ENCODE data around the gene CASTOR1.
A peak's percentile ranks its signal among the peaks of the same experiment; 100 is the strongest.

The CASTOR1 gene

DNA sequence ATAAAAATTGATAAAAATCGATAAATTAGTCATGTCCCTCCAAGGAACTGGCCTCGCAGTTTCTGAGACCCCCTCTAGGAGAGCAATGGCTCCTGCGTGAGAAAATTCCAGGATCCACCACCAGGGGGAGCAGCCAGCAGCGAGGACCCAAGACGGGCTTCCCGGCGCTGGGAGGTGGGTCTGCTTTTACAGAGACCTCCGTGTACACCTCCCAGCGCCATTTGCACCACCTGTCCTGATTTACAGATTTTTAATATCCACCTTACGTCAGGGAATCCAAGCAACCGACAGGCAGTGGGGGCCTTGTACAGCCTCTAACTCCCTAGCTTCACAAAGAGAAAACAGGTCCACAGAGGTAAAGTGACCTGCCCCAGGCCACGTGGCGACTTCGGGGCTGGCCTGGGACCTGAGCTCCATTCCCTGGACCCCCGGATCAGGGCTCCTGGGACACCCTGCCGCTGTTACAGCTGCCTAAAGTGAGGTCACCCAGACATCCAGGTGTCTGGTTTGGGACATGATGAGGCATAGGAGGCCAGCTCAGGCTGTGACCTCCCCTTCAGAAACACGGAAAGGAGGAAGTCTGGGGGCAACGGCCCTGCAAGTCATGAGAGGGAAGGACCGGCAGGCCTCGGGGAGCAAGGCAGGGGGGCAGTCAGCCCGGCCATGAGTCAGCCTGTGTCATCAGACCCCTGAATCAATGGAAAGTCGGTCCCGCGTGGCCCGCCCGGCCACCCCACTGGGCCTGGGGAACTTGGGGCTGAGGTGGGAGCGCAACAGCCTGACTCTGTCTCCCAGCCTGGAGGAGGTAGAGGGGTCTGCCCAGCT lies 26.2 kb downstream of the CASTOR1 start:
- DNase-seq (ENCODE audit: low spot score), result no peak

GRCh38 chr22:30262112-30262511 lies 27.2 kb downstream of the CASTOR1 start:
- no peak for DNase-seq (ENCODE audit: low spot score)

DNA sequence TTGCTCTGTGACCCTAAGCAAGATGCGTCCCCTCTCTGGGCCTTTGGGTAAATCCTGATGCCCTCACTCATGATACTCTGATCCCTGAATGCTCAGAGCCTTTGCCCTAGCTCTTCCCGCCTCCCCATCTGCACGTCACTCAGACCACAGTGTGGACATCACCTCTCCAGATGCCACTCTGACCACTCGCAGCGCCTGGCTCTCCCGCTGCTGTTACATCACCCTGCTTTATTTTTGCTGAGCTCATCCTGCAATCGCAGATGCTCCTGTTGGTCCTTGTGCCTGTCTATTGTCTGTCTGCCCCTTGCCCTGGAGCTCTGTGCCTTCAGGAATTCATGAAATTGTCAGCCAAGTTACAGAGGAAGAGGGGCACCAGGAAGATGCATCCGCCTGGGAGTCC lies 28.2 kb downstream of the CASTOR1 start:
- DNase-seq (ENCODE audit: low spot score), result no peak

- DNase-seq (ENCODE audit: low spot score), result no peak
Observed at GRCh38 chr22:30260682-30261081, 28.6 kb downstream of the CASTOR1 start.

GRCh38 chr22:30260276-30260675 lies 29.0 kb downstream of the CASTOR1 start:
- DNase-seq (ENCODE audit: low spot score), result no peak

- DNase-seq (ENCODE audit: low spot score), result no peak
Observed at GRCh38 chr22:30254314-30254713, 35.0 kb downstream of the CASTOR1 start.

GRCh38 chr22:30253205-30253852 lies 36.0 kb downstream of the CASTOR1 start:
- no peak for DNase-seq (ENCODE audit: low spot score)

DNA sequence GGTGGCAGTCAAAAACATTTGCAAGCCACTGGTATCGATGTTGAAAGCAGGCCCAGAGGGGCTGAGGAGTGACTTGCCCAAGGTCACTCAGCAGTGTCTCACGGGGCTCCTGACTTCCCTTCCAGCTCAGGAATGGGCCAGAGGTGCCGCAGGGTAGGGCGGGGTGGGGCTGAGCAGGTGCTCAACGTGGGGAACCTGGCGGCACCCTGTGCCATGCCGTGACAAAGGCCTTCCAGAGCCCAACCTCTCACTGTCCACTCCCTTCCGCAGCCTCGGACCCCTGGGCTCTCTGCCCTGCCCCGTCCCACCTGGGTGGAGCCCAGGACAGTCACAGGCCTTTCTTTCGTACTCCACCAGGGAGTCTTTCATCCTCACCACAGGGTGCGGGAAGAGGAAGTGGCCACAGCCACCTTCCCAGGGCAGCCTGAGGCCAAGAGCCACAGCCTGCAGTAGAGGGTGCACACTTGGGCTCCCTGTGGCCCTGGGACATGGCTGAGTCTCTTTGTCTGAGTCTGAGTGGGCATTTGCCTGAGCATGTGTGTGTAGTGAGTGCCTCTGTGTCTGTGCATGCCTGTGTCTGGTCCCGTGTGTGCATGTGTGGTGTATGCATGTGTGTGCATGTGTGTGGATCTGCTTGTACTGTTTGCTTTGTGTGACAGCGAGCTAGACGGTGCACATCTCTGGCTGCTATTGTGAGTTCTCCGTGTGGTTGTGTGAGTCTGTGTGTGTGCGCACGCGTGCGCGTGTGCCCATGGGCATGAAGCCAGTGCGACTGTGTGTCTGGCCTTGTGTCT lies 36.7 kb downstream of the CASTOR1 start:
- DNase-seq (ENCODE audit: low spot score), result no peak

DNA sequence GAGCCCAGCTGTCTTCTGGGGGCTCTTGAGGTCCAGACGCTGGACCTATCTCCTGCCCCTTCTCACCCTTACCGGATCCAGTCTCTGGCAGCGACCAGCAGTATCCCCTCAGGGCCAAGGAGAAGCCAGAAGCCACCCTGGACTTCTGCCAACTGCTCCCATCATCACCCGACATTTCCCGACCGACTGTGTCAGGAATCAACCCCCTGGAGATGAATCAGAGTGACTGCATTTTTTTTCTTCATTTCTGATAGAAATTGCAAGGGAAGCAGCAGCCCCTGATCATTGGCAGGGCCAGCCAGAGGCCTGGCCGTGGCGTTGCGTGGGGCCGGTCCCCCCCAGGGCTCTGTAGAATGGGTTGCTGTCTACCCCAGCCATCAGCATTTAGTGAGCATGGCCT lies 37.6 kb downstream of the CASTOR1 start:
- no peak for DNase-seq (ENCODE audit: low spot score)

DNA sequence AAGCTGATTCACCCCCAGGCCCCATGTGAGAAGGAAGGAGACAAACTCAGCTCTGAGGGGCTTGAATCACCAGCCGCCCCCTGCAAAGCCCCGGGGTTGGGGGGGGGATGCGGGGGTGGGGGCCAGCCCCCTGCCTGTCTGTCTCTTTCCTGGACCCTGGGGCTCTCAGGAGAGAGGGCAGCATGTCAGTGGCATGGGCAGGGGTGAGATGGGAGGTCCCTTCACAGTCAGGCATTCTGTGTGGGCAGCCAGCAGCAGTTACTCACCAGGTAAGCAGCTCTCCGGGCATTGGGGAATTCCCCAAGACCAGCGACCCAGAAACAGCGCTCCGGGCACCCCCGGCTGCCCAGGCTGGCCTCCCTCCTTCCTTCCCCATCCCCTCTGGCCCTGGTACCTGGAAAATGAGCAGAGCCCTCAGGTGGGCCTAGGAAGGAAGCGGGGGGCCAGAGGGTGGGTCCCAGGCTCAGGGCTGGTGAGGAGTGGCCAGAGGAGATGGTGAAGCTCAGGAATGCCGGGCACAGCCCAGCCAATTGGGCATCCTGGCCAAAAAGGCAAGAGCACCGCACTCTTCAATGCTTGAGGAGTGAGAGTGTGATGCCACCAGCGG lies 38.5 kb downstream of the CASTOR1 start:
- DNase-seq (ENCODE audit: low spot score), result peak; percentile 75

GRCh38 chr22:30250039-30250565 lies 39.2 kb downstream of the CASTOR1 start:
- no peak for DNase-seq (ENCODE audit: low spot score)

GRCh38 chr22:30249049-30250038 lies 40.0 kb downstream of the CASTOR1 start:
- no peak for DNase-seq (ENCODE audit: low spot score)

DNA sequence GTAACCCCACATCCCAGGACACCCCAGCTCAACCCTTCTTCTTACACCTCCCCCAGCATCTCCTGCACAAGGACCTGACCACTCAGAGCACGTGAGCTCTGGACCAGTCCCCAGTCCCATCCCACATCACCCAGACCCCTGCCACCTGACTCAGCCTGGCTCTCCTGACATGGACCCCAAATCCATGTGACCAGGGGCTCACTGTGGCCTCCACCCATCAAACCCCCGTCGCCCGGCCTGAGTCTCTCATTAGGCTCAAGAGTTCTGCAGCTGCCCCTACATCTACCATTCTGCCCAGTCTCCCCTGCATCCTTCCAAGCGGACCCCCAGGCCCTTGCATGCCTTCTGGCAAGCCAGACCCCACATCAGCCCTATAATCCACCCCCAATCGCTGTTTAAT lies 40.8 kb downstream of the CASTOR1 start:
- no peak for DNase-seq (ENCODE audit: low spot score)

- no peak for DNase-seq (ENCODE audit: low spot score)
Observed at GRCh38 chr22:30247974-30248373, 41.3 kb downstream of the CASTOR1 start.

GRCh38 chr22:30247561-30247960 lies 41.7 kb downstream of the CASTOR1 start:
- no peak for DNase-seq (ENCODE audit: low spot score)

DNA sequence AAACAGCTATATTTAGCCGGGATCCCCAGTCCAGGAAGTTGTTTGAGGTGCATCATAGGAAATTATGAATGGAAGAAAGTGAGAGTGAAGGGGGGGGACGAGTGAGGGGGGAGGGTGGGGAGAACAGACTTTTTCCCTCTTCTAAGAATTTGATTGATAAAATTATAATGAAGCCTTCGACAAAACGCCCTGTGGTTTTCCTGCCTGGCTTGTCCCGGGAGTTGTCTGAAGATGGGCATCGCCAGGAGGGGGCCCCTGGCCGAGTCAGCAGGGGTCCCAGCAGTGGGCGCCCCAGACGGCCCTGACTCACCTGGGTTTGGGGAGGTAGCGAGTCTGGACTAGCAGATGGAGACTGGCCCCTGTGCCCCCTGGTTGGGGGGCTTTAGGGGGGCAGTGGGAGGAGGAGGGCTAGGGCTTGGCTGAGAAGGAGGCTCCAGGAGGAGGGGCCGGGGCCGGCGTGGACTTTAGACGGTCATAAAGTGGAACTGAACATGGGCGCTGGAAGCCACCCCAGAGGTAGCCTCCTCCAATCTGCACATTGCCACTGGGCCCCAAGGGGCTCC lies 42.4 kb downstream of the CASTOR1 start:
- DNase-seq (ENCODE audit: low spot score), result peak; percentile 79

GRCh38 chr22:30245985-30246813 lies 43.1 kb downstream of the CASTOR1 start, which contains the start of gene LIF:
TSS of gene LIF (minus strand) at chr22:30246759. CDS start at chr22:30246695, 64 bp downstream.
- no peak for DNase-seq (ENCODE audit: low spot score)

DNA sequence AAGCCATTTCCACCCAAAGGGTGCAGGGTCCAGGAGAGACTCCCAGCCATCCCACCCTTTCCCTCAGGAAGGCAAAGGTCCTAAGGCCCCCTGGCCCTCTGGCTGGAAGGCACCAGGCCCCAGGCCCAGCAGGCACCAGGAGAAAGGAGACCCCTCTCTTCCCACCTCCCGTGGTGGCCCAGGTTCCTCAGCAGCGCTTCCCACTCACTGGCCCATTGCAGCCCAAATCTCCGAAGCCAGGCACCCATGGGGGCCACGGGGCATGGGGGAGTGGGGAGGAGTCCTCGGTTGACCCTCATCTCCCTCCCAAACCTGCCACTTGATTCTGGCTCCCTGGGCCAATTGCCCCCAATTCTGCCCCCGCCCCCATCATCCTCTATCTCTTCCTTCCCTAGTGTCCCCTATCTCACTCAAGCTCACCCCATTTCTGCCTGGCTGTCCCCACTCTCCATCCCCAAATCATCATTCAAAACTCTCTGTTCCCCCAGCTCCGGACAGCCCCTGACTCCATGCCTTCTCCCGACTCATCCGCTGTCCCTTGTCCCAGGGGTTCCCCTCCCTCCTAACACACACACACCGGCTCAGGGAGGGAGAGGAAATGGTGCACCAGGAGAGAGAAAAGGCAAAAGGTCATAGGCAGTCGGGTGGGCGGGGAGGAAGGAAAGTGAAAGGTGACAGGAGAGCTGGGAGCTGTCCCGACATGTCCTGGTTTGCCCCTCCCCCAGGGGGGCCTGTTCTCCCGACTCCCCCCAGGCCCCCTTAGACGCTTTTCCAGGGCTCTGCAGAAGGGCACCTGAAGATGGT lies 43.9 kb downstream of the CASTOR1 start:
- no peak for DNase-seq (ENCODE audit: low spot score)

DNA sequence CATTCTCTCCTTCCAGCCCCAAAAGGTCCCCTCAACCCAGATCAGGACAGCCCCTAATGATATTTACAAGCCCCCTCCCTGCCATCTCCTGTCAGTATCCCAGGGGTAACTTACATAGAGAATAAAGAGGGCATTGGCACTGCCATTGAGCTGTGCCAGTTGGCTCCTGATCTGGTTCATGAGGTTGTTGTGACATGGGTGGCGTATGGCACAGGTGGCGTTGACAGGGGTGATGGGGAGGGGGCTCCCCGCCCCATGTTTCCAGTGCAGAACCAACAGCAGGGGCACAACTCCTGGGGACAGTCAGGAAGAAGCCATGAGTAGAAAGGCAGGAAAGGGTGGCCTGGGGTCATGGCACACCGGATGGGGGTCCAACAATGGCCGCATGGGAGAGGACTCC lies 44.7 kb downstream of the CASTOR1 start:
- no peak for DNase-seq (ENCODE audit: low spot score)

Data from COLO829 (cell line).